H9 (cell line): ENCODE results near the gene HOXB6. TPM values are rescaled to one million over a fixed set of nuclear protein-coding genes. Genes with fewer than 3 reads are reported as not detected.

Experiments
- DNase-seq: peaks from one replicate; pipeline ENCODE4 v3.0.0-alpha.2; 2017
- H2AFZ ChIP-seq: one replicate; pipeline ENCODE4 v1.6.1; 2013; ENCODE audit warnings: mild to moderate bottlenecking, low read length, control low read depth, moderate library complexity
- H2AK5ac ChIP-seq: 2 replicates; pipeline ENCODE4 v1.6.1; 2013; ENCODE audit warnings: low read length, control low read depth, mixed read lengths; ENCODE audit not compliant: insufficient read length
- H2BK120ac ChIP-seq: one replicate; pipeline ENCODE4 v1.6.1; 2013; ENCODE audit warnings: low read depth, mild to moderate bottlenecking, low read length, control low read depth, inconsistent platforms; ENCODE audit not compliant: poor library complexity, severe bottlenecking
- H2BK12ac ChIP-seq: 2 replicates; pipeline ENCODE4 v1.6.1; 2013; ENCODE audit warnings: low read length, control low read depth, mixed read lengths, low read depth; ENCODE audit not compliant: insufficient read length
- H2BK15ac ChIP-seq: 2 replicates; pipeline ENCODE4 v1.6.1; 2013; ENCODE audit warnings: low read depth, low read length, control low read depth
- H2BK20ac ChIP-seq: one replicate; pipeline ENCODE4 v1.6.1; 2013; ENCODE audit warnings: low read depth, mild to moderate bottlenecking, low read length, control low read depth, inconsistent platforms; ENCODE audit not compliant: poor library complexity, severe bottlenecking
- H2BK5ac ChIP-seq: 2 replicates; pipeline ENCODE4 v1.6.1; 2013; ENCODE audit warnings: low read length, control low read depth, mixed read lengths; ENCODE audit not compliant: insufficient read length
- H3K14ac ChIP-seq: 2 replicates; pipeline ENCODE4 v1.6.1; 2013; ENCODE audit warnings: low read length, control low read depth; ENCODE audit not compliant: insufficient read depth
- H3K18ac ChIP-seq: 2 replicates; pipeline ENCODE4 v1.6.1; 2013; ENCODE audit warnings: low read depth, mild to moderate bottlenecking, mixed read lengths, low read length, control low read depth; ENCODE audit not compliant: insufficient read length
- H3K23ac ChIP-seq: 2 replicates; pipeline ENCODE4 v1.6.1; 2013; ENCODE audit warnings: low read length, control low read depth, mixed read lengths, low read depth; ENCODE audit not compliant: insufficient read length
- H3K23me2 ChIP-seq: 2 replicates; pipeline ENCODE4 v1.6.1; 2013; ENCODE audit warnings: low read depth, mild to moderate bottlenecking, mixed read lengths, low read length, control low read depth; ENCODE audit not compliant: insufficient read length, poor library complexity, severe bottlenecking
- H3K27ac ChIP-seq: 2 replicates; pipeline ENCODE4 v1.5.1; 2013; ENCODE audit warnings: low read length, control low read depth, mixed read lengths, low read depth; ENCODE audit not compliant: insufficient read length
- H3K27me3 ChIP-seq: 2 replicates; pipeline ENCODE4 v1.6.1; 2013; ENCODE audit warnings: low read length, control low read depth, inconsistent platforms; ENCODE audit not compliant: insufficient read depth
- H3K4ac ChIP-seq: 2 replicates; pipeline ENCODE4 v1.6.1; 2013; ENCODE audit warnings: low read depth, mild to moderate bottlenecking, control low read depth, inconsistent platforms, low read length, moderate library complexity
- H3K4me1 ChIP-seq: 2 replicates; pipeline ENCODE4 v1.6.1; 2013; ENCODE audit warnings: low read length, control low read depth, inconsistent platforms; ENCODE audit not compliant: insufficient read depth
- H3K4me2 ChIP-seq: 2 replicates; pipeline ENCODE4 v1.6.1; 2013; ENCODE audit warnings: low read length, control low read depth, mixed read lengths; ENCODE audit not compliant: insufficient read length, insufficient read depth
- H3K56ac ChIP-seq: 2 replicates; pipeline ENCODE4 v1.6.1; 2013; ENCODE audit warnings: low read depth, mild to moderate bottlenecking, mixed read lengths, low read length, control low read depth; ENCODE audit not compliant: insufficient read length
- H3K79me1 ChIP-seq: 2 replicates; pipeline ENCODE4 v1.6.1; 2013; ENCODE audit warnings: low read depth, mild to moderate bottlenecking, moderate library complexity, low read length, control low read depth, inconsistent platforms; ENCODE audit not compliant: insufficient read depth, poor library complexity, severe bottlenecking
- H3K79me2 ChIP-seq: 2 replicates; pipeline ENCODE4 v1.6.1; 2013; ENCODE audit warnings: low read length, control low read depth, inconsistent platforms; ENCODE audit not compliant: insufficient read depth
- H3K9ac ChIP-seq: 2 replicates; pipeline ENCODE4 v1.6.1; 2013; ENCODE audit warnings: low read length, control low read depth, mixed read lengths; ENCODE audit not compliant: insufficient read length; ENCODE audit errors: extremely low read depth
- H3K9me3 ChIP-seq: one replicate; pipeline ENCODE4 v1.6.1; 2013; ENCODE audit warnings: low read depth, low read length, inconsistent platforms; ENCODE audit not compliant: control insufficient read depth
- H3T11ph ChIP-seq: one replicate; pipeline ENCODE4 v1.6.1; 2013; ENCODE audit warnings: mild to moderate bottlenecking, low read length, control low read depth, inconsistent platforms
- H4K20me1 ChIP-seq: one replicate; pipeline ENCODE4 v1.6.1; 2013; ENCODE audit not compliant: control insufficient read depth, insufficient read length, insufficient read depth
- H4K5ac ChIP-seq: 2 replicates; pipeline ENCODE4 v1.6.1; 2013; ENCODE audit warnings: low read depth, mild to moderate bottlenecking, mixed read lengths, low read length, control low read depth; ENCODE audit not compliant: insufficient read length
- H4K8ac ChIP-seq: replicated peaks from 2 replicates; pipeline ENCODE4 v1.6.1; 2013; ENCODE audit warnings: low read length, control low read depth, mixed read lengths, low read depth; ENCODE audit not compliant: insufficient read length
- H4K91ac ChIP-seq: 2 replicates; pipeline ENCODE4 v1.6.1; 2013; ENCODE audit warnings: low read depth, mild to moderate bottlenecking, moderate library complexity, mixed read lengths, low read length, control low read depth; ENCODE audit not compliant: insufficient read length
- H3K27ac Mint-ChIP-seq, 3 experiments: 2 replicates in 2 of 3; 3 replicates in 1 of 3; pipeline ENCODE4 v1.8.0; 2020 to 2021; ENCODE audit warnings: mixed read lengths in 3 of 3, mild to moderate bottlenecking in 1 of 3, moderate library complexity in 1 of 3
- H3K27me3 Mint-ChIP-seq: 2 replicates; pipeline ENCODE4 v1.8.0; 2021; ENCODE audit warnings: low read depth, mild to moderate bottlenecking, moderate library complexity, mixed read lengths
- H3K36me3 Mint-ChIP-seq, 3 experiments: 2 replicates in 2 of 3; 3 replicates in 1 of 3; pipeline ENCODE4 v1.8.0; 2020 to 2021; ENCODE audit warnings: low read depth in 3 of 3, mixed read lengths in 3 of 3; ENCODE audit not compliant: insufficient read depth in 1 of 3
- H3K4me1 Mint-ChIP-seq, 2 experiments: 2 replicates each; pipeline ENCODE4 v1.8.0; 2020; ENCODE audit warnings: mixed read lengths in 2 of 2
- H3K4me3 Mint-ChIP-seq, 2 experiments: 2 replicates in 1 of 2; 3 replicates in 1 of 2; pipeline ENCODE4 v1.8.0; 2020 to 2021; ENCODE audit warnings: mild to moderate bottlenecking in 2 of 2, mixed read lengths in 2 of 2, moderate library complexity in 1 of 2
- H3K9me3 Mint-ChIP-seq, 2 experiments: 2 replicates in 1 of 2; 3 replicates in 1 of 2; pipeline ENCODE4 v1.8.0; 2020; ENCODE audit warnings: mild to moderate bottlenecking in 2 of 2, mixed read lengths in 2 of 2, moderate library complexity in 1 of 2
- total RNA-seq: library from RNA; stranded (reverse); gene quantifications from 2 replicates; pipeline ENCODE4 v1.2.1, GENCODE V29; 2021
- TF ChIP-seq, protein P1 (sequence below): fragments of 200-600 bp; sonication (generic); conservative IDR thresholded peaks from 3 replicates; pipeline ENCODE4 v1.8.0; 2021; ENCODE audit warnings: antibody characterized with exemption, mild to moderate bottlenecking

Gene HOXB6
- total RNA-seq, 1 experiment from 2014 or later = not detected

DNA sequence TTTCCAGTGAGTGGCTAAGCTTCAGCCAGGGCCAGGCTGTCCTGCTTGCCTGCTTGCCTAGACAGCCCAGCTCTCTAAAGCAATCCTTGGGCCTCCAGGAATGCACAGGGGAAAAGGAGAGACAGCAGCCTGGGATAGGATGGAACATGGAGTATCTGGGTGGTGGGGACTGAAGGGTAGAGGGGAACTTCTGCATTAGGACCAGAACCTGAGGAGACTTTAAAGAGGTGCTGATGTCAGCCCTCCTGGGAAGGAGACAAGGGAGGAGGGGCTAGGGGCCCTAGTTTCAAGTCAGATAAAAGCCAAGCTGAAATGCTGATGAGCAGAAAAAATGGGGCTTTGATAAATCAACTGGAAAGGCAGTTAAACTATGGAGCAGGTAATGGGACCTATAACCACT, 4.2 kb upstream of the HOXB6 start:
- Histone ChIP-seq H3K27ac (no peak overlapping the region), H3K4me1 (no peaks in the 10 kb centered on the region), H3K23me2 (peaks cover 5% of the 10 kb centered on the region), H3K79me2 (no peaks in the 10 kb centered on the region), H3K9ac (no peak overlapping the region), H4K91ac (no peak overlapping the region), H4K8ac (no peak overlapping the region), H3K23ac (no peak overlapping the region), H2AK5ac (no peak overlapping the region), H2BK120ac (no peak overlapping the region), H4K5ac (no peak overlapping the region), H3K4me2 (no peak overlapping the region), H2AFZ (no peak overlapping the region), H3K79me1 (no peaks in the 10 kb centered on the region), H3K18ac (no peak overlapping the region), H2BK12ac (no peak overlapping the region), H3K4ac (no peak overlapping the region), H2BK5ac (no peak overlapping the region), H3T11ph (no peak overlapping the region), H3K56ac (no peak overlapping the region), H3K27me3 (peaks cover 96% of the 10 kb centered on the region), H4K20me1 (no peaks in the 10 kb centered on the region), H3K14ac (no peak overlapping the region), H2BK15ac (no peak overlapping the region), H3K9me3 (no peaks in the 10 kb centered on the region), H2BK20ac (no peak overlapping the region)
- Mint-ChIP-seq H3K36me3 (no peaks in the 10 kb centered on the region; a peak in 1 of 7 replicates), H3K4me3 (no peak overlapping the region), H3K27me3 (peaks cover 100% of the 10 kb centered on the region), H3K9me3 (peaks cover 9 to 16% of the 10 kb centered on the region in 2 experiments), H3K4me1 (peaks cover 12 to 25% of the 10 kb centered on the region in 2 experiments), H3K27ac (no peak overlapping the region)
- no peak for DNase-seq
- TF ChIP-seq, protein P1, sequence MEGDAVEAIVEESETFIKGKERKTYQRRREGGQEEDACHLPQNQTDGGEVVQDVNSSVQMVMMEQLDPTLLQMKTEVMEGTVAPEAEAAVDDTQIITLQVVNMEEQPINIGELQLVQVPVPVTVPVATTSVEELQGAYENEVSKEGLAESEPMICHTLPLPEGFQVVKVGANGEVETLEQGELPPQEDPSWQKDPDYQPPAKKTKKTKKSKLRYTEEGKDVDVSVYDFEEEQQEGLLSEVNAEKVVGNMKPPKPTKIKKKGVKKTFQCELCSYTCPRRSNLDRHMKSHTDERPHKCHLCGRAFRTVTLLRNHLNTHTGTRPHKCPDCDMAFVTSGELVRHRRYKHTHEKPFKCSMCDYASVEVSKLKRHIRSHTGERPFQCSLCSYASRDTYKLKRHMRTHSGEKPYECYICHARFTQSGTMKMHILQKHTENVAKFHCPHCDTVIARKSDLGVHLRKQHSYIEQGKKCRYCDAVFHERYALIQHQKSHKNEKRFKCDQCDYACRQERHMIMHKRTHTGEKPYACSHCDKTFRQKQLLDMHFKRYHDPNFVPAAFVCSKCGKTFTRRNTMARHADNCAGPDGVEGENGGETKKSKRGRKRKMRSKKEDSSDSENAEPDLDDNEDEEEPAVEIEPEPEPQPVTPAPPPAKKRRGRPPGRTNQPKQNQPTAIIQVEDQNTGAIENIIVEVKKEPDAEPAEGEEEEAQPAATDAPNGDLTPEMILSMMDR = no peak
